GM12865 (cell line): Measurements from ENCODE around the gene GNAL.

Experiments used
- DNase-seq: peaks from one replicate; pipeline ENCODE4 v3.0.0; 2010; ENCODE audit warnings: low read depth
- H3K4me3 ChIP-seq: 2 replicates; pipeline ENCODE4 v1.5.1; 2011; ENCODE audit warnings: mild to moderate bottlenecking, low read depth, low read length, control low read depth
- TF ChIP-seq, protein P1 (sequence below): IDR thresholded peaks from 2 replicates; pipeline ENCODE4 v1.5.1; 2011; ENCODE audit warnings: low read length, control low read depth, low read depth, inconsistent platforms; ENCODE audit not compliant: insufficient read depth; ENCODE audit errors: missing control alignments

Gene GNAL

DNA sequence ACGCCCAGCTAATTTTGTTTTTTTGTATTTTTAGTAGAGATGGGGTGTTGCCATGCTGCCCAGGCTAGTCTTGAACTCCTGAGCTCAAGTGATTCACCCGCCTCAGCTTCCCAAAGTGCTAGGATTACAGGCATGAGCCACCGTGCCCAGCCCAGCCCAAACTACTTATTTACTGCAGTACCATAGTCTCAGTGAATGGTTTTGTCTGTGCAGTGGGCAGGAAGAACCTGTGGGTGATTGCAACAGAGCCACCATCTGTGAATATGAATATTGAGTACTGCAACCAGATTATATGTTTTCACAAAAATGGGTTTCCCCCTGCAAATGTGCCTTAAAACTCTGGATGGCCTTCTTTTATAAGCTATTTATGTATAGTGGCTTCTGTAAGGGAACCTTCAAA is 210.0 kb downstream of the GNAL start:
- TF ChIP-seq, protein P1, sequence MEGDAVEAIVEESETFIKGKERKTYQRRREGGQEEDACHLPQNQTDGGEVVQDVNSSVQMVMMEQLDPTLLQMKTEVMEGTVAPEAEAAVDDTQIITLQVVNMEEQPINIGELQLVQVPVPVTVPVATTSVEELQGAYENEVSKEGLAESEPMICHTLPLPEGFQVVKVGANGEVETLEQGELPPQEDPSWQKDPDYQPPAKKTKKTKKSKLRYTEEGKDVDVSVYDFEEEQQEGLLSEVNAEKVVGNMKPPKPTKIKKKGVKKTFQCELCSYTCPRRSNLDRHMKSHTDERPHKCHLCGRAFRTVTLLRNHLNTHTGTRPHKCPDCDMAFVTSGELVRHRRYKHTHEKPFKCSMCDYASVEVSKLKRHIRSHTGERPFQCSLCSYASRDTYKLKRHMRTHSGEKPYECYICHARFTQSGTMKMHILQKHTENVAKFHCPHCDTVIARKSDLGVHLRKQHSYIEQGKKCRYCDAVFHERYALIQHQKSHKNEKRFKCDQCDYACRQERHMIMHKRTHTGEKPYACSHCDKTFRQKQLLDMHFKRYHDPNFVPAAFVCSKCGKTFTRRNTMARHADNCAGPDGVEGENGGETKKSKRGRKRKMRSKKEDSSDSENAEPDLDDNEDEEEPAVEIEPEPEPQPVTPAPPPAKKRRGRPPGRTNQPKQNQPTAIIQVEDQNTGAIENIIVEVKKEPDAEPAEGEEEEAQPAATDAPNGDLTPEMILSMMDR, result no peak
- no peak for DNase-seq

GRCh38 chr18:11901826-11902438 is 212.9 kb downstream of the GNAL start:
- TF ChIP-seq, protein P1, result no peak
- H3K4me3 ChIP-seq, result no peak overlapping the region
- DNase-seq, result no peak

More for the DNA sequence above, 210.0 kb downstream of the GNAL start:
- H3K4me3 ChIP-seq, result no peak overlapping the region

- TF ChIP-seq, protein P1, result no peak
- DNase-seq, result no peak
- H3K4me3 ChIP-seq, result no peak overlapping the region
Observed at GRCh38 chr18:11902522-11903292, 213.6 kb downstream of the GNAL start.

GRCh38 chr18:11905613-11906012 is 216.5 kb downstream of the GNAL start:
- no peak for DNase-seq
- TF ChIP-seq, protein P1, result no peak

DNA sequence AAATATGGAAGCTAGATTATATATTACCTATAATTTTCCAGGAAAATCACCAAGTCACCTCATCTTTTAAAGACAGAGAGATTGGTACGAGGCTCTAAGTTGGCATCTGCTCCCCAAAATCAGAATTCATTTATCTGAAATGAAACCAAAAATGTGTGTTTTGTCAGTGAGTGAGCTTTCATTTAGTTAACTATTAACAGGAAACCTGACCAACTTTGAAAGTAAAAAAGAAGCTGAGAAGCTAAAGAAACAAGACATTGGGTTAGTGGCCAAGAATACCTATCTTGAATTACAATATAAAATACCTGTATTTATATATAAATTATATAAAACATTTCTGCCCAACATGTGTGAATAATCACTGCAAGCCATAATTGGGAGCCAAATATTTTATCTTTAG is 217.1 kb downstream of the GNAL start:
- H3K4me3 ChIP-seq, result no peak overlapping the region
- no peak for DNase-seq
- TF ChIP-seq, protein P1, result no peak

More at GRCh38 chr18:11905613-11906012, 216.5 kb downstream of the GNAL start:
- no peak overlapping the region for H3K4me3 ChIP-seq

- H3K4me3 ChIP-seq, result peak overlapping the region; percentile 87
Observed at GRCh38 chr18:11906926-11907874, 218.1 kb downstream of the GNAL start.

More at GRCh38 chr18:11906926-11907874, 218.1 kb downstream of the GNAL start:
- DNase-seq, result no peak
- TF ChIP-seq, protein P1, result no peak
